GM21717 (cell line): Measurements from ENCODE around the gene TSPAN31.

Experiments used
- ATAC-seq: cut with Tn5 transposase; IDR thresholded peaks from one replicate; pipeline ENCODE4 v1.9.1; 2021; ENCODE audit warnings: mild to moderate bottlenecking, moderate library complexity; ENCODE audit not compliant: unreplicated experiment

Gene TSPAN31

DNA sequence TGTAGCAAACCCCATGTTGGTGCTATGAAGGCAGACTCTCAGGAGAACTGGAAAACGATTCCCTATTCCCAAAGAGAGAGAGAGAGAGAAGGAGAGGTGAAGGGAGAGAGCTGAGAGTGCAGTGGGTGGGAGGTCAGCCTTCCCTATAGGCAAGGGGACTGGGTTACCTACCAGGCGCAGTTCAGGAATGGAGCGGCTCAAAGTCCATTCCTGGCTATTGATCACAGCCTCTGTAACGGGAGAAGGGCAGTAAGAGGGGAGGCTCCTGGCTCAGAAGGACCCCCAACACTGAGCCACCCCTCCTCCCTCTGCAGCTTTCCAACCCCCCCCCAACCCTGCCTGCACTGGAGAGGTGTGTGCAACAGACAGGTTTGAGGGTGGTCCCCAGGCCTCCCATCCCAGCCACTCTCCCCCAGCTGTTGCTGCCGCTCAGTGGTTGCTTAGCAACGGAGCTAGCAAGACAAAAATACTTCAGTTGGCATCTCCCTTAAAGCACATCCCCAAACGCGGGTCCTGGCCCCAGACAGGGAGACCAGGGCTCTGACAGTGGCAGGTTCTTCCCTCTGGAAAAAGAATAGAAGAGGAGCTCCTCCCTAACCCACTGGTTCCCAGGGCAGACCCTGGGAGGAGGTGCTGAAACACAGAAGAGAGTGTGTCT is 9.5 kb upstream of the TSPAN31 start:
- ATAC-seq = no peak

GRCh38 chr12:57735952-57736740 is 8.7 kb upstream of the TSPAN31 start:
- no peak for ATAC-seq

GRCh38 chr12:57736741-57737466 is 7.9 kb upstream of the TSPAN31 start:
- ATAC-seq = no peak

GRCh38 chr12:57737467-57738460 is 7.1 kb upstream of the TSPAN31 start:
- no peak for ATAC-seq

DNA sequence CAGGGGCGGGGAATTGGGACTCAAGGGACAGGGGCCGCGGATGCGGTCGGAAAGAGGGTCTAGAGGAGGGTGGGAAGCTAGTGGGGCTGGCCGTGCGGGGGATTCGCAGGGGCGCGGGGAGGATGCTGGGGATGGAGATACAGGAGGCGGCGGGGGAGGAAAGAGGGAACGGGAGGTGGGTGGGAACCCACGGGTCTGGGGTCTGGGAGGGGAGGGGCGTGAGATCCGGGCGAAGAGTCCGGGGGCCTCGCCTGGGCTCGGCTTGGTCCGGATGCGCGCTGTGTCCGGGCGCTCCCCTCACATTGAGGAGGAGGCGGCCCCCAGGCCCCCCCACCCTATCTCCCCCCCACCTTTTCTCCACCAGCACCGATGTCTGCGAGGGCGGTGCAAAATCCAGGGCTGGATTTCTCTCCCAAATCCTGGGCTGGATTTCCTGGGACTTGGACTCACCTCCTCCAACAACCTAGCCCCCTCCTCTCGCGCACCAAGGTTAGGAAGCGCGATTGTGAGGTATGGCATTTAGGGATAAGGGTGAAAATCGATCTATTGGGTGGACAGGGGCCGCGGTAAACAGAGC is 6.1 kb upstream of the TSPAN31 start, which contains the start of gene AGAP2:
Gene AGAP2, minus strand, starts transcription at position 82 of the 577 bp plus-strand sequence. CDS start 496 bp downstream, outside the sequence.
- no peak for ATAC-seq

GRCh38 chr12:57739387-57739786 is 5.5 kb upstream of the TSPAN31 start:
- ATAC-seq = no peak

DNA sequence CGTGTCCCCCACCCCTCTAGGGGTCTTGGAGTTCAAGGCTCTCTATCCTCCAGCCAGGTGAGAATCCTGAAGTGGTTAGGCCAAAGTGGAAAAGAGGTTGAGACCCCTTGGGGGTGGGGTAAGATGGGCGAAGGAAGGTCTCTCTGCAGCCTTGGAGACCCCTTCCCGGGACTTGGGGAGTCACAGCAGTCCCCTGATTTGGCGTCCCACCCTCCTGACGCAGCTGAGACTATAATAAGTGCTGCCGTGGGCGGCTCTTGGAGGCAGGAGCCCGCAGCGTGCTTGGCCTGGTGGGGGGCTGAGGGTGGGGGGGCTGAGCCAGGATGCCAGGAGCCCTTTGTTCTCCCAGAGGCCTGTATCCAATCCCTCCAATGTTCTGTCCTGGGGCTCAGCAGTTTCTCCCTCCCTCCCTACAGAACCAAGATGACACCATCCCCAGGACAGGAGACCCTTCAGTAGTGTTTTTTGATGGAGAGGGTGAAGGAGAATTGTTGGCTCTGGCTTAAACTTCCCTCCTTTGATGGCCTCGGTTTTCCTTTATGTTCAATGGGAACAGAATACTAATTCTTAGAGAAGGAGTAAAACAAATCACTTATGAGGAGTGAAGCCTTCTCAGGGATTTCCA is 4.8 kb upstream of the TSPAN31 start:
- ATAC-seq = no peak

DNA sequence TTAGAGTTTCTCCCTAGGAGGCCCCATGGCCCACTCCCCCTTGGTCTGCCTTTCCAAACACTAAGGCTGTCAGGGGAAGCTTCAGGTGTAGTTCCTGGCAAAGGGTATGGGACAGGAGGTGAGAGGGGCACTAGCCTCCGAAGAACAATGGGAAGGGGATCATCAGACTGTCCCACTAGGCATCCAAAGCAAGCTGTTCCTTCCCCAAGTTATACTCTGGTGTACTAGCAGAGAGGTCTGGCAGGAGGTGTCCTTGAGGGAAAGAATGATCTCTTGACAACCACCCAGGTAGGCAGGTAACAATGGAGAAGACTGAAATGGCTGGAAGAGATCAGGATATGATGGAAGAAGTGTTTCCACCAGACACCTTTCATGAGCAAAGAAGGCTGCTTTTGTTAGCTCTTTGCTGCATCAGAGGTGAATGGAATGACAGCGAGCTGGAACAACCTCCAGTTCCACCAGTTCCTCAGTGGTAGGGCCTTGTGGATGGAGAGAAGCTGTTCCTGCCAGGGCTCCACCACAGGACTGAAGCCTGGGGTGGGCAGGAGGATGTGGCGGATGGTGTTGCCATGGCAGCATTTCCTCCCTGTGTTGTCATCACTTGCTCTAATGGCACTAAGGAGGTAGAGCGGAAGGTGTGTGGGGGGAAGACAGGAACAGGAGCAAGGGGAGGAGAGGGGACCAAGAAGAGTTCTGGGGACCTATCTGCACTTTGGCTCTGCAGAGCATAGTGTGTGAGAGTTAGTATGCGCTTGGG is 4.0 kb upstream of the TSPAN31 start:
- peak; percentile 40 for ATAC-seq

DNA sequence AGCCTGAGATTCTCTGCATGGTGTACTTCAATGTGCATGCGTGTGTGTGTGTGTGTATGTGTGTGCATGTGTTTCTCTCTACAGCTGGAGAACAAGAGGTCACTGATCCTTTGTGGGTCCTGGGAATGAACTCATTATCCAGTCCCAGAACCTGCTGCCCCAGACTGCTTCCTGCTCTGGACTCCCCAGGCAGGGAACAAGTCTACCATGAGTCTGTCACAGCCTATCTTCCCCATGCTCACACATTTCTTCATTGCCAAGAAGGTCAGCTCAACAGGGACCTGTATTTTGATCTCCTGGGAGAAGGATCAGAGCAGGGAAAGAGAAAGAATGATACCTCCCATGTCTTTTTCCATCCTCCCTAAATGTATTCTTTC is 3.4 kb upstream of the TSPAN31 start:
- ATAC-seq = no peak

DNA sequence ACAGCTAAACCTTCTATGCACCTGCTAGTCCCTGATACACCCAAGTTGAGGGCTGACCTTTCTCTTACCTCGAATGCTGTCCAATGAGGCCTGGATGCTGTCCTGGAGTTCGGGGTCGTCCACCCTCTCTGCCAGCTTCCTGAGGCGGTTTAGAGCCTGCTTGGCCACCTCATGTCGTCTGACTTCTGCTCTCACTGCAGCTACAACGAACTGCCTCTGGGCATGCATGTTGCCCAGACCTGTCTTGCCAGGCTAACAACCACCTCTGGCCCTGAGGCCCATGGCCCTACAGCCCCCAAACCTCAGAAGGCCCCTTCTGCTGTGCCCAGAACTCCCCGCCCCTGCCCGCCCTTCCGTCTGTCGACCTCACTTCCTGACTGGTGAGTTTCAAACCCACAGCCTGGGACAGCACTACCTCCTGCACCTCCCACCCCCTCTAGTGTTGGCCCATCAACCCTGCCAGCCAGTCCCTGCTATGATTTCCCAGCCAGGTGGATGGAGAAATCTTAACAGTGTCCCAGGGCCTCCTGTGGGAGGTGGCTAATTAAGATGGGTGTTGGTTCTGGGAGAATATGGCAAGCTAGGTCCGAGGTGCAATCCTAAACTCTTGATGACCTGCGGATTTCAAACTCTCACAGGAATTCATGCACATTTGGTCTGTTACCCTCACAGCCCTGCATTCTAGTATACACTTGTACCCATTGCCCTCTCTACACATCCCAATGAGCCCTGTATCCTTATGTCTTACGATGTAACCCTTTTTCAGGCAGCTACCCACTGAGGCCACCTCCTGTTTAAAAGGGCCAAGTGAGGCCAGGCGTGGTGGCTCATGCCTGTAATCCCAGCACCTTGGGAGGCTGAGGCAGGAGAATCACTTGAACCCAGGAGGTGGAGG is 2.7 kb upstream of the TSPAN31 start:
- ATAC-seq = peak; percentile 67

DNA sequence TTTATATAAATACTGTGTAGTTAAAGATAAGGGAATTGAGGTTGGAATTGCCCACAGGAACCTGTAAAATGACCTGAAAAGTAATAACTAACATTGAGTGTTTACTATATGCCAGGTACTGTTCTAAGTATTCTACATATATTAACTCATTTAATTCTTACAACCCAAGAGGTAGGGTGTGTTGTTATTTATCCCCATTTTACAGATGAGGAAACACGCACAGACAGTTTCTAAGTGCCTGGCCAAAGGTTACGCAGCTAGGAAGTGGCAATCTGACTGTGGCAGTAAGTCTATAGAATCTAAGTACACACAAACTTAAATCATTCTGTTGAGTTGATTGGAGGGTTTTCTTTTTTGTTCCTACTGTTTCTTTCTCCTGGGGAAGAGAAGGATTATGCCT is 1.1 kb upstream of the TSPAN31 start:
- no peak for ATAC-seq

DNA sequence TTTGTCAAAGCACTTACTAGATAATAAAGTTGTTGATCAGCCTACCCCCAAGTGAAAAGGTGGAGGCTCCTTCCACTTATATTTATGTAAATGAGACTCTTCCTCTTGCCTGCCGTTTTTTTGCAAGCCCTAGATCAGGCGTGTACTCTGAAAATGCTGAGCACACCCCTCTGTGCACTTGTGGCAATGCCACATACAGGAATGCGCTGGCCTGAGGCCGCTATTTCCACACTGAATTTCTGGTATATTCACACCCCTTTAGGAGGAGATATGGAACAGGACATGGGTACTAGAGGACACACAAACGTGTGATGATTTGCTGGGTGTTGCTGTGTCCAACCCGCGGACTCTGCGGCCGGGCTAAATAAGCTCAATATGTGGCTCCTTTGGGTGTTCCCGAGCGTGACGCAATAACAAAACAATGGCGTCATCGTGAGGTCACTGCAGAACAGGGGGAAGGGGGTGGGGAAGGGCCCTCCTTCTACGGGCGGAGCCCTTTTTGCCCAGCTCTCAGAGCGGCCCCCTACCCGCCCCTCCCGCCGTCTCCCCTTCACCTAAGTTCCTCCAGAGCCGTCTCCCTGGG is 554 bp upstream of the TSPAN31 start:
- peak; percentile 31 for ATAC-seq

GRCh38 chr12:57745485-57745881 is 644 bp downstream of the TSPAN31 start:
- no peak for ATAC-seq

DNA sequence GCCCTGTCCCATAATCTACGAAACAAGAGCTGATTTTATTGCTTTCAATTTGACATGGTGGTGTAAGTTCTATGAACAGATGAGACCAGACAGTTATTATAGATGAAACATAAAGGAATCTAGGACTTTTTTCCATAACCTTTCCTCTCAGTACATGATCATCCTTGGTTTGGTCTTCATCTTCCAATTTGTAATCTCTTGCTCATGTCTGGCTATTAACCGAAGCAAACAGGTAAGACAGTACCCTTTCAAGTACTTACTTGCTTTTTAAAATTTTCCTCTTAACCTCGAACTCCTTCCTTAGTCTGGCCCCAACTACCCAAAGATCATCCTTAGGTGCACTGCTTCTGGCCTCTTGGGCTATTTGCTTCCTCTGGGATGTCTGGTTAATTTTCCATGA is 1.2 kb downstream of the TSPAN31 start:
- no peak for ATAC-seq

DNA sequence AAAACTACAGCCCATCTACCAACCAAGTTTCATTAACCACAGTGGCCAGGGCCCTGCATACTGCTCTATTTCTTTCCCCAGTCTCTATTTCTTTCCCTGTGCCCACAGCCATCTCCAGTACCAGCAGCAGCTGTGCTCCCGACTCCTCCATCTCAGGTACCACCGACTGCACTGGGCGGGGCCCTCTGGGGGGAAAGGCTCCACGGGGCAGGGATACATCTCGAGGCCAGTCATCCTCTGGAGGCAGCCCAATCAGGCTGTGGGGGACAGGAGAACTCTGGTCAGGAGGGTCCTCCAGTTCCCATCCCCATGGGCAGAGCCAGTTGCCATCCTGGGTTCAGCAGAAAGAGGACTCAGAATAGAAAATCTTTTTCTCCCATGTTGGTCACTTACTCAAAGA is 4.2 kb downstream of the TSPAN31 start:
- ATAC-seq = no peak

DNA sequence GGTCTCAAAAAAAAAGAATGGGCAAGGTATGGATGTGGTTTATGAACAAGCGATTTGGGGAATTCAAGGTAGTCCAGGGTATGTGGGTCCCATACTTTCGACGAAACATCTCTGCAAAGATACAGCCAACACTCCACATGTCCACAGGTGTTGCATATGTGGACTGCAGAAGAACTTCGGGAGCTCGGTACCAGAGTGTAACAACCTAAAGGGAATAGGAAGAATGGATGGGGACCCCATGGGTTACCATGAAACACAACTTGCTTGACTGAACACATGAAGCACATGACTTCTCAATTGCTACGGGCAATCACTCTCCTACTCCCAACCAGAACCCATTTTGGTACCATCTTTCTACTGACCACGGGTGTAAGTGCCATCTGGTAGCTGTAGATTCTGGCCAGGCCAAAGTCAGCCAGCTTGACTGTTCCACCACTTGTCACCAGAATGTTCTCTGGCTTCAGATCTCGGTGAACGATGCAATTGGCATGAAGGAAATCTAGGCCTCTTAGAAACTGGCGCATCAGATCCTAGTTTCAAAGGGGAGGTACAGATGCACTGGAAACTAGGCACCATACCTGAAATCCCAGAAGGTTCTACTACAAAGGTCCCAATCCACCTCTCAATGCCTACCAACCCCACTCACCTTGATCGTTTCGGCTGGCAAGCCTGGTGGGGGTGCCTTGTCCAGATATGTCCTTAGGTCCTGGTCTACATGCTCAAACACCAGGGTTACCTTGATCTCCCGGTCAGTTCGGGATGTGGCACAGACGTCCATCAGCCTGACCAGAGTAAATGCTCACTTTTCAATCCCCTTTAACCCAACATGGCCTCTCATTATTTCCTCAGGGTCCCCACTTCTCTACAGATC is 6.0 kb downstream of the TSPAN31 start:
- ATAC-seq = no peak

GRCh38 chr12:57751432-57751787 is 6.6 kb downstream of the TSPAN31 start:
- ATAC-seq = no peak
